Neural progenitor cell (in vitro differentiated cells): ENCODE data around the gene TUFT1.

Experiments used
- CTCF ChIP-seq: fragments of 200-600 bp; sonication (generic); IDR thresholded peaks from 2 replicates; pipeline ENCODE4 v1.5.1; 2017; ENCODE audit warnings: antibody characterized with exemption, mild to moderate bottlenecking
- EZH2 ChIP-seq: fragments of 200-600 bp; sonication (generic); IDR thresholded peaks from 2 replicates; pipeline ENCODE4 v1.6.1; 2017; ENCODE audit warnings: antibody characterized with exemption, mild to moderate bottlenecking, moderate library complexity

DNA sequence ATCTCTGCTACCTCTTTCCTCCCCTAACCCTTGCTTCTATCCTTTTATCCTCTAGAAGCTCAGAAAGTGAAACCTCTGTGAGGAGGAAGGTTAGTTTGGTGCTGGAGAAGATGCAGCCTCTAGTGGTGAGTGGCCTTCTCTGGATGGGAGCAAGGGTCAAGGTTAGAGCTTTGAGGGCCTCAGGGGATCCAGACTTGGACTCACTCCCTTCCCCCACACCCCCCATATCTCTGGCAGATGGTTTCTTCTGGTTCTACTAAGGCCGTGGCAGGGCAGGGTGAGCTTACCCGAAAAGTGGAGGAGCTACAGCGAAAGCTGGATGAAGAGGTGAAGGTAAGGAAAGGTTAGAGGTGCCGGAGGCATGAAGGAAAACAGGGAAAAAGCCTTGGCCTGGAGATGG, 19.8 kb upstream of the TUFT1 start:
- TF ChIP-seq CTCF, result no peak
- no peak for TF ChIP-seq EZH2
